ENCODE results near the gene PLXDC2.

Gene PLXDC2

DNA sequence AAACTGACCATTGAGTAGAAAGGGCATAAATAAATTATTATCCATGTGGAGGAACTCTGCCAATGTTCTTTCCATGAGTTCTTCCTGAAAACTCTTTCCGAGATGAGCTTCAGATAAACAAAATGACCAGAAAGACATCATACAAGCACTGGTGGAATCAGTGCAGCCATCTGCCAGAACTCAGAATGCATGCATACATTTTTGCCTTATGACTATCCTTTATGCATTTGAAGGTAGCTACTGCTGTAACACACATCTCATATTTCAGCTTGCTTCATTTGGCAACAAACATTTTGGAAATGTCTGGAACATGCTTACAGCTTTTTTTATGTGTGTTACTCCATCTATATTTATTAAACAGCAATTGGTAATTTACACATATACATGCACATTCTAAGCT is 448.9 kb downstream of the PLXDC2 start:
- Histone ChIP-seq H3K27ac (ENCODE audit: low read length) (no peak overlapping the region), H3K36me3 (ENCODE audit: control insufficient read depth in 2 of 2, insufficient read depth in 2 of 2, low read length in 2 of 2) (no peaks in the 10 kb centered on the region), H3K4me1 (ENCODE audit: control insufficient read depth, insufficient read depth, low read length) (no peaks in the 10 kb centered on the region), H3K4me3 (ENCODE audit: low read length in 2 of 2) (no peak overlapping the region), H3K9me3 (ENCODE audit: control insufficient read depth in 2 of 2, low read length in 2 of 2) (no peaks in the 10 kb centered on the region), H3K9ac (ENCODE audit: low read length in 2 of 2) (no peak overlapping the region), H3K27me3 (ENCODE audit: control insufficient read depth in 1 of 2, insufficient read depth in 2 of 2, low read length in 2 of 2) (no peaks in the 10 kb centered on the region)

DNA sequence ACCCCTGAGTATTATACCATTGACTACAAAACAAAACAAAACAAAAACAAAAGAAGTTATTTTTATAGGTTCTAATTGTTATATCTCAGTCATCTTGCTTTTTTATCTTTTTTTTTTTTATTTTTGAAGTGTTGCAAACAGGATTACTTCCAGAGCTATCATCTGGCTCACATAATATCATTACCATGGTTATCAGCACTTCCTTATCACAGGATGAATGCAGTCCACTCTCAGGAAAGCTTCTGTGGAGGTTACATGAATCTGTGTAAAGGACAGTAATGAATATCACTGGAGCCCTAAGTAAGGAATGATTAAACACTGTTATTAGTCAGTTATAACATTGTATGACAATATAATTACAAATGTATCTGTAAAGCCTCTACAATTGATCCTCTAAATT is 451.5 kb downstream of the PLXDC2 start:
- Histone ChIP-seq H3K27ac (ENCODE audit: low read length) (no peak overlapping the region), H3K9ac (ENCODE audit: low read length in 2 of 2) (no peak overlapping the region), H3K36me3 (ENCODE audit: control insufficient read depth in 2 of 2, insufficient read depth in 2 of 2, low read length in 2 of 2) (no peaks in the 10 kb centered on the region), H3K4me3 (ENCODE audit: low read length in 2 of 2) (no peak overlapping the region), H3K9me3 (ENCODE audit: control insufficient read depth in 2 of 2, low read length in 2 of 2) (no peaks in the 10 kb centered on the region), H3K27me3 (ENCODE audit: control insufficient read depth in 1 of 2, insufficient read depth in 2 of 2, low read length in 2 of 2) (no peaks in the 10 kb centered on the region), H3K4me1 (ENCODE audit: control insufficient read depth, insufficient read depth, low read length) (no peaks in the 10 kb centered on the region)

DNA sequence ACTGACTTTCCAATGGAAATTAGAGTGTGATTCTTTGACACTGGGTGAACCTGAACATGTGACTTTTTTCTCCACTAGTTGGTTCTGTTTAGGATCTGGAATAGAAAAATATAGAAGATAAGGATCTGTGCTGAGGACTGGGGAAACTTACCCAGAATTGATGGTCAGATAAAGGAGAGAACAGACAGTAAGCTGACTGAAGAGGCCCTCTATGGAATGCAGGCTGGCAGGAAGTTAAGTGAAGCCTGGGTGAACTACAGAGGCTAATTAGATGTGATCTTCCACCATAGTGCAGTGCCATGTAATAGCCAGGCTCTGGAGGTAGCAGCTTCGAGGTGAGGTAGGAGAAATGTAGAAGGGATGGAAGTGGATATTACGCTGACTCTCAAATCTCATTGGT is 455.3 kb downstream of the PLXDC2 start:
- H3K4me1 ChIP-seq (ENCODE audit: control insufficient read depth, insufficient read depth, low read length), result no peaks in the 10 kb centered on the region
- H3K27ac ChIP-seq (ENCODE audit: low read length), result no peak overlapping the region
- no peak overlapping the region for H3K4me3 ChIP-seq (ENCODE audit: low read length in 2 of 2)
- H3K27me3 ChIP-seq (ENCODE audit: control insufficient read depth in 1 of 2, insufficient read depth in 2 of 2, low read length in 2 of 2), result no peaks in the 10 kb centered on the region
- H3K36me3 ChIP-seq (ENCODE audit: control insufficient read depth in 2 of 2, insufficient read depth in 2 of 2, low read length in 2 of 2), result no peaks in the 10 kb centered on the region
- no peaks in the 10 kb centered on the region for H3K9me3 ChIP-seq (ENCODE audit: control insufficient read depth in 2 of 2, low read length in 2 of 2)
- H3K9ac ChIP-seq (ENCODE audit: low read length in 2 of 2), result no peak overlapping the region

DNA sequence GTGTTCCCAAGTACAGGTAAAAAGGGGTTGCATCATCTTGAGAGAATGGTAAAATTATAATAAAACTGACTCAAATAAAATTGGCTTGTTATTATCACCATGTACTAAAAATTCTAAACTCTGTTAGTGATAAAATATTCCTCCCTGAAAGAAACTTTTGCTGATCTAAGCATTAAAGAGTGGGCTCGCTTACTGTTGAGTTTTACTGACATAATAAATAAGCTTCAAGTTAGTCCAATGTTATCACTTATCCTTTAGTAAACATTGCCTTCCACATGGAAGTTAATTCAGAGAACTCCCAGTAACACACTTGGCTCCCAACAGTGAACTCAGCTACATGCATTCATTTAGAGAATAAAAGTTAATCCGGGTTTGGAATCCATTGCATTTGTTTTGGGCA is 456.4 kb downstream of the PLXDC2 start:
- Histone ChIP-seq H3K9me3 (ENCODE audit: control insufficient read depth in 2 of 2, low read length in 2 of 2) (no peaks in the 10 kb centered on the region), H3K27me3 (ENCODE audit: control insufficient read depth in 1 of 2, insufficient read depth in 2 of 2, low read length in 2 of 2) (no peaks in the 10 kb centered on the region), H3K27ac (ENCODE audit: low read length) (no peak overlapping the region), H3K36me3 (ENCODE audit: control insufficient read depth in 2 of 2, insufficient read depth in 2 of 2, low read length in 2 of 2) (no peaks in the 10 kb centered on the region), H3K4me1 (ENCODE audit: control insufficient read depth, insufficient read depth, low read length) (no peaks in the 10 kb centered on the region), H3K4me3 (ENCODE audit: low read length in 2 of 2) (no peak overlapping the region), H3K9ac (ENCODE audit: low read length in 2 of 2) (no peak overlapping the region)

DNA sequence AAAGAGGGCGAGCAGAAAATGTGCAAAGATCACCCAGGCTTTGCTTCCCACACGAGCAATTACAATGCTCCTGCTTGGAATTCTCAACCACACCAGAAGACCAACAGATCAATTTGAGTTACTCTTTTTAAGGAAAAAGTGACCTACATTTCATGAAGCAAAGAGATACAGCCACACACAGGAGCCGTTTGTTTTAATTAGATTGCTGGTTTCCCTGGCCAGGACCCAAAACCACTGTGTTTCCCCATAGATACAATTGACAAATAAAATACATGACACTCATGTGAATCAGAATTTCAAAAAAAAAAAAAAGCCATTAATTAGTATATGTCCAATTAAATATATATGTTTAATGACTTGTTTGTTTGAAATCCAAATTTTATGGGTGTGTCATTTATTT is 458.3 kb downstream of the PLXDC2 start:
- H3K9ac ChIP-seq (ENCODE audit: low read length in 2 of 2), result no peak overlapping the region
- no peak overlapping the region for H3K27ac ChIP-seq (ENCODE audit: low read length)
- H3K4me1 ChIP-seq (ENCODE audit: control insufficient read depth, insufficient read depth, low read length), result no peaks in the 10 kb centered on the region
- H3K27me3 ChIP-seq (ENCODE audit: control insufficient read depth in 1 of 2, insufficient read depth in 2 of 2, low read length in 2 of 2), result no peaks in the 10 kb centered on the region
- no peak overlapping the region for H3K4me3 ChIP-seq (ENCODE audit: low read length in 2 of 2)
- H3K36me3 ChIP-seq (ENCODE audit: control insufficient read depth in 2 of 2, insufficient read depth in 2 of 2, low read length in 2 of 2), result peaks cover 0 to 1% of the 10 kb centered on the region in 2 donors
- H3K9me3 ChIP-seq (ENCODE audit: control insufficient read depth in 2 of 2, low read length in 2 of 2), result no peaks in the 10 kb centered on the region

DNA sequence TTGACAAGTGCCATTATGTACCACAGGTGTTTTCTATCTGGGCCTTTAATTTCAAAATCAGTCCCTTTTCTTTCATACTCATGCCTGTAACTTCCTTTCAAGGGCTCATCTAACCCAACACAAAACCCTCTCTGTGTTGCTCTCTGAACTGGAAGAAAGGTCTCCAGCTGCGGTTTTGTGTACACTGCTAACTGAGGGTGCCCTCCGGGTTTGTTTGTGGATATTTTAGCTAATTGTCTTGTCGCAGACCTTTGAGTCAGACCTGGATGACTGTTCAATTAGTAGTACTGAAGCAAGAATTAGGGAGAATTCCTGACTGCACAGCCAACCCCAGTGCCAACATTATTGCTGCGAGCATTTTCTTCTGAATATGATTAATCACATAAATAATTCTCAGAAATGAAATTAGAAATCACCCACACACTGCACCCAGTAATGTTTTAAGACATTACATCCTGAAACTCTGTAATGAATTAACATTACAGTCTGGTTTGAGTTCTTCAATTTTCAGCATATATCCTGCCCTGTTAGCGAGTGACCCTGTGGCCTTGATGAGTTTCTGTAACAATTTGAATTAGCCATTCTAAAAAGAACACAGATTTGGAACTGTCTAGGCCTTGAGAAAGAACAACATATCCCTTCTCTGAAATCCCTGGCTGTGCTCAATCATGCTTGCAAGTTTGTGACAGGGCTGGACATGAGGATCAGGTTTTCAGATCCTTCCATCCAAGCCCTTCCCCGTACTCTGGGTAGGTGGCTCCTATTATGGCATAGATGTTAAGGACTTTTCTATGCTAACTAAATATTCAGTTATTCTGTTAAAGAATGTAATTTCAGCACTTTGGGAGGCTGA is 460.1 kb downstream of the PLXDC2 start:
- H3K27ac ChIP-seq (ENCODE audit: low read length), result no peak overlapping the region

DNA sequence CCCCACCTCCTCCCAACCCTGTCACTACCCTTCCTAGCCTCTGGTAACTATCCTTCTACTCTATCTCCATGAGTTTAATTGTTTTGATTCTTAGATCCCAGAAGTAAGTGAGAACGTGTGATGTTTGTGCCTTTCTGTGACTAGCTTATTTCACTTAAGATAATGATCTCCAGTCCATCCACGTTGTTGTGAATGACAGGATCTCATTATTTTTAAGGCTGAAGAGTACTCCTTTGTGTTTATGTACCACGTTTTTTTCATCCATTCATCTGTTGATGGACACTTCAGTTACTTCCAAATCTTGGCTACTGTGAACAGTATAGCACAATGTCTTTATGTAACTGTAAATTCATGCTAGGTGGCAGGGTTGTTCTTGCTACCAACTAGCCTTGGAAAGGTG is 461.6 kb downstream of the PLXDC2 start:
- Histone ChIP-seq H3K9ac (ENCODE audit: low read length in 2 of 2) (no peak overlapping the region), H3K27me3 (ENCODE audit: control insufficient read depth in 1 of 2, insufficient read depth in 2 of 2, low read length in 2 of 2) (no peaks in the 10 kb centered on the region), H3K36me3 (ENCODE audit: control insufficient read depth in 2 of 2, insufficient read depth in 2 of 2, low read length in 2 of 2) (peaks cover 3 to 11% of the 10 kb centered on the region in 2 donors), H3K4me3 (ENCODE audit: low read length in 2 of 2) (no peak overlapping the region), H3K4me1 (ENCODE audit: control insufficient read depth, insufficient read depth, low read length) (no peaks in the 10 kb centered on the region), H3K27ac (ENCODE audit: low read length) (no peak overlapping the region), H3K9me3 (ENCODE audit: control insufficient read depth in 2 of 2, low read length in 2 of 2) (no peaks in the 10 kb centered on the region)

More for the DNA sequence above, 460.1 kb downstream of the PLXDC2 start:
- H3K4me1 ChIP-seq (ENCODE audit: control insufficient read depth, insufficient read depth, low read length), result no peaks in the 10 kb centered on the region
- H3K27me3 ChIP-seq (ENCODE audit: control insufficient read depth in 1 of 2, insufficient read depth in 2 of 2, low read length in 2 of 2), result no peaks in the 10 kb centered on the region
- H3K36me3 ChIP-seq (ENCODE audit: control insufficient read depth in 2 of 2, insufficient read depth in 2 of 2, low read length in 2 of 2), result peaks cover 3 to 11% of the 10 kb centered on the region in 2 donors
- no peak overlapping the region for H3K9ac ChIP-seq (ENCODE audit: low read length in 2 of 2)
- no peak overlapping the region for H3K4me3 ChIP-seq (ENCODE audit: low read length in 2 of 2)
- no peaks in the 10 kb centered on the region for H3K9me3 ChIP-seq (ENCODE audit: control insufficient read depth in 2 of 2, low read length in 2 of 2)

DNA sequence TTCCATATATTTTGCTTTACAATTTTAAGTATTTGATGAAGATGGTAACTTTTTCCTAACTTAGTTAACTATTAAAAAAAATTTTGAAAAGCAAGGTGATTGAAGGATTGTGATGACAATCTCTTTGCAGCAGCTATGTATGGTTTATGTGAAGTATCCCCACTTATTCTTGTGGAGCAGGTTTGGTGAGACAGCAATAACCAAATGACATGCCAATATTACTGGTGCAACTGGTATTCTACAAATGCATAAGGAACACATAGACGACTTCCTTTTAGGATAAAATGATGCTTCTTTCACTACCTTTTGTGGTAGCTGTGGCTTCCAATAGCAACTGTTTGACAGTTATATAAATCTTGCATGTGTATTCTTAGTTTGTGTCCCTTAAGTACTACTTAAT is 465.3 kb downstream of the PLXDC2 start:
- Histone ChIP-seq H3K9ac (ENCODE audit: low read length in 2 of 2) (no peak overlapping the region), H3K9me3 (ENCODE audit: control insufficient read depth in 2 of 2, low read length in 2 of 2) (no peaks in the 10 kb centered on the region), H3K36me3 (ENCODE audit: control insufficient read depth in 2 of 2, insufficient read depth in 2 of 2, low read length in 2 of 2) (peaks cover 3 to 11% of the 10 kb centered on the region in 2 donors), H3K4me1 (ENCODE audit: control insufficient read depth, insufficient read depth, low read length) (no peaks in the 10 kb centered on the region), H3K4me3 (ENCODE audit: low read length in 2 of 2) (no peak overlapping the region), H3K27me3 (ENCODE audit: control insufficient read depth in 1 of 2, insufficient read depth in 2 of 2, low read length in 2 of 2) (no peaks in the 10 kb centered on the region), H3K27ac (ENCODE audit: low read length) (no peak overlapping the region)

DNA sequence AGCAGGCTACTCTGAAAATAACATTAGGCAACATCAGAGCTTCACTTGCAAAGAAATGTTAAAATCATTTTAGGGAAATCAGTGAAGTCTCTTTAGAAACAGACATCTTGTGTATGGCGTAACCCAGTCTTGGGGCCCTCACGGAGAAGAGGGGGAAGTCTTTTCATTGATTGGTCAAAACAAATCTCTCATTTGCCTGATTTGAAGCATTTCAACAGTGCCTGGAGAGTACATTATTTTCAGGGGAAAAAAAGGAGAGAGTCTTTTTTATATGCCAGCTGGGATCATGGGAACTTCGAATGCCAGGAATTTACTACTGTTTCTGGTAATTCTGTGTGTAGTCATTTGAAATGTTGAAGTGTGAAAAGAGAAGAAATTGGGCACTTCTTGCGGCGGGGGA is 471.4 kb downstream of the PLXDC2 start:
- H3K4me1 ChIP-seq (ENCODE audit: control insufficient read depth, insufficient read depth, low read length), result peaks cover 12% of the 10 kb centered on the region
- H3K9me3 ChIP-seq (ENCODE audit: control insufficient read depth in 2 of 2, low read length in 2 of 2), result no peaks in the 10 kb centered on the region
- H3K9ac ChIP-seq (ENCODE audit: low read length in 2 of 2), result no peak overlapping the region
- no peak overlapping the region for H3K4me3 ChIP-seq (ENCODE audit: low read length in 2 of 2)
- no peak overlapping the region for H3K27ac ChIP-seq (ENCODE audit: low read length)
- H3K36me3 ChIP-seq (ENCODE audit: control insufficient read depth in 2 of 2, insufficient read depth in 2 of 2, low read length in 2 of 2), result no peaks in the 10 kb centered on the region
- no peaks in the 10 kb centered on the region for H3K27me3 ChIP-seq (ENCODE audit: control insufficient read depth in 1 of 2, insufficient read depth in 2 of 2, low read length in 2 of 2)

DNA sequence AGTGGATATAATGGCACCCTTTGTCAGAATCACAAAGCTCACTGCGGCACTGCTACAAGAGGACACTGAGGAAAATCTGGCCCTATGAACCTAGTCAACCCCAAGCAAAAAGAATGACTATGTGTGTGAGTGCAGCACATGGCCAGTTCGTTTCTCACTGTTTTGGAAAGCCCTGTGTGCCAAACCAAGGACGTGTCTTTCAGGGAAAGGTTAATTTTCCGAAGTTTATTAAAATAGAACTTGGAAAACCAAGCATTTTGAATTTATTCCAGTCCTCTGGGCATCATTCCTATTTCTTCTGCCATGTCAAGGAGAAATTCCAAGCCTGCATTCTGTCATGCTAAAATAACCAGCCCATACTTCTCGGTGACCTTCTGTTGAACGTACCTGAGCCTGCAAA is 471.8 kb downstream of the PLXDC2 start:
- no peak overlapping the region for H3K27ac ChIP-seq (ENCODE audit: low read length)
- H3K9ac ChIP-seq (ENCODE audit: low read length in 2 of 2), result no peak overlapping the region
- H3K36me3 ChIP-seq (ENCODE audit: control insufficient read depth in 2 of 2, insufficient read depth in 2 of 2, low read length in 2 of 2), result no peaks in the 10 kb centered on the region
- H3K9me3 ChIP-seq (ENCODE audit: control insufficient read depth in 2 of 2, low read length in 2 of 2), result no peaks in the 10 kb centered on the region
- H3K4me1 ChIP-seq (ENCODE audit: control insufficient read depth, insufficient read depth, low read length), result peaks cover 12% of the 10 kb centered on the region
- no peaks in the 10 kb centered on the region for H3K27me3 ChIP-seq (ENCODE audit: control insufficient read depth in 1 of 2, insufficient read depth in 2 of 2, low read length in 2 of 2)
- no peak overlapping the region for H3K4me3 ChIP-seq (ENCODE audit: low read length in 2 of 2)

DNA sequence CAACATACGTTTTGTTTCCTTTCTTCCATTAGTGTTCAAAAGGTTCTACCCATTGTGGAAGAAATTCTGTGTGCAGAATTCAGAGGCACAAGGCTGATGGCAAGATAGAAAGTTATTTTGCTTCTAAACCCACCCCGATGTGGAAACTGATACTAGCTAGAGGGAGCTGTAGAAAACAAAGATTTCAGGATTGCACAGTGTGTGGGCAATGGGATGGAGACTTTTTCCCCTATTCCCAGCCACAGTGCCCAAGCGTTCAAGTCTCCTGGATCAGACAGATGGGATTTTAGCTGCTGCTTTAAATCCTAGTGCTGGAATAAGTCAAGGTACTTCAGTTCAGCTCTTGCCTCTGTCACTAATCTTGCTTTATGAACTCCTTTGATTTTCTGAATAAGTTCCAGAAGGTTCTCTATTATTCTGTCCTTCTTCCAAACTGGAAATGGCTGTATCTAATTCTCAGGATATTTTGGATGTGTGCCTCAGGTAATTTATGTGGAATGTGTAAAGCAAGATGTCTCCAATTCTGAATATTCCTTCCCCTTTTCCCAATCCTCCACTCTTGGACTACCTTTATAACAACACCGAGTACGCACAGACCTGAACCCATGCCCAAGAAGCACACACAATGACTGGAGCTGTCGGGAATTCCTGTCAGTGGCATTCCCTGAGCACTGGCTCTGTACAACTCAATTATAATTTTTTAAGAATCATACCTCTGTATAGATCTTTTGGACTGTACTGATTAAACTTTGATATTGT is 473.0 kb downstream of the PLXDC2 start:
- H3K27me3 ChIP-seq (ENCODE audit: control insufficient read depth in 1 of 2, insufficient read depth in 2 of 2, low read length in 2 of 2), result no peaks in the 10 kb centered on the region
- peaks cover 12% of the 10 kb centered on the region for H3K4me1 ChIP-seq (ENCODE audit: control insufficient read depth, insufficient read depth, low read length)
- H3K9ac ChIP-seq (ENCODE audit: low read length in 2 of 2), result no peak overlapping the region
- no peak overlapping the region for H3K27ac ChIP-seq (ENCODE audit: low read length)
- no peak overlapping the region for H3K4me3 ChIP-seq (ENCODE audit: low read length in 2 of 2)
- no peaks in the 10 kb centered on the region for H3K9me3 ChIP-seq (ENCODE audit: control insufficient read depth in 2 of 2, low read length in 2 of 2)
- H3K36me3 ChIP-seq (ENCODE audit: control insufficient read depth in 2 of 2, insufficient read depth in 2 of 2, low read length in 2 of 2), result no peaks in the 10 kb centered on the region
